Endothelial cell of umbilical vein (primary cell): ENCODE measurements around the gene FIBCD1. TPM values are rescaled to one million over a fixed set of nuclear protein-coding genes. Genes with fewer than 3 reads are reported as not detected.

Experiments
- BruUV-seq: library from RNA; stranded (reverse); fragments of 400-500 nt; replicated peaks from 2 replicates; lab custom pipeline; 2021; lab: Mats Ljungman, UMichigan
- CTCF ChIA-PET: fragments of 300-600, 350-600 bp; sonication (Branson Sonifier 250); formaldehyde crosslinking; loops from one replicate; lab custom pipeline; 2021; ENCODE audit warnings: antibody characterized with exemption, inconsistent platforms; lab: Charles Lee
- POLR2A ChIA-PET: fragments of 300-600, 350-600 bp; sonication (Branson Sonifier 250); formaldehyde crosslinking; loops from one replicate; lab custom pipeline; 2021; ENCODE audit warnings: antibody characterized with exemption, inconsistent platforms; lab: Charles Lee
- DNase-seq: peaks from one replicate; pipeline ENCODE4 v3.0.0-alpha.2; 2011; ENCODE audit warnings: low read depth, low spot score
- FAIRE-seq: peaks from 2 replicates; lab custom pipeline; 2011; peaks lifted over from hg19 to GRCh38; lab: Jason Lieb, UNC
- H2AFZ ChIP-seq: 2 replicates; pipeline ENCODE4 v1.6.0; 2012; ENCODE audit warnings: low read depth, low read length, control low read depth, inconsistent platforms
- H3K27ac ChIP-seq: 2 replicates; pipeline ENCODE4 v1.5.1; 2011; ENCODE audit warnings: low read depth, mild to moderate bottlenecking, control low read depth, low read length, moderate library complexity; ENCODE audit not compliant: insufficient read depth
- H3K27me3 ChIP-seq, 2 experiments: 2 replicates each; pipeline versions ENCODE4 v1.6.0 to v1.6.1; 2011; ENCODE audit warnings: low read length in 2 of 2, mixed read lengths in 1 of 2; ENCODE audit not compliant: control insufficient read depth in 2 of 2, insufficient read depth in 2 of 2
- H3K36me3 ChIP-seq, 2 experiments: 2 replicates in 1 of 2; 3 replicates in 1 of 2; pipeline ENCODE4 v1.5.1; 2011; ENCODE audit warnings: low read length in 2 of 2, mild to moderate bottlenecking in 1 of 2, moderate library complexity in 1 of 2; ENCODE audit not compliant: control insufficient read depth in 2 of 2, insufficient read depth in 2 of 2; ENCODE audit errors: extremely low read depth in 1 of 2
- H3K4me1 ChIP-seq: 3 replicates; pipeline ENCODE4 v1.5.1; 2011; ENCODE audit warnings: mild to moderate bottlenecking, low read length; ENCODE audit not compliant: control insufficient read depth, insufficient read depth; ENCODE audit errors: extremely low read depth
- H3K4me2 ChIP-seq: 2 replicates; pipeline ENCODE4 v1.6.1; 2011; ENCODE audit warnings: low read length, control low read depth, mixed read lengths; ENCODE audit not compliant: insufficient read depth
- H3K4me3 ChIP-seq, 3 experiments: fragments of 200-600 bp in 1 of 3; sonication (generic), shearing (Covaris generic) in 1 of 3; replicated peaks in 1 of 3; 2 replicates each; pipeline ENCODE4 v1.5.1; 2011 to 2016; ENCODE audit warnings: control low read depth in 3 of 3, low read length in 3 of 3, mild to moderate bottlenecking in 2 of 3, inconsistent platforms in 1 of 3, low read depth in 1 of 3, moderate library complexity in 1 of 3; ENCODE audit not compliant: insufficient read depth in 1 of 3
- H3K79me2 ChIP-seq: 2 replicates; pipeline ENCODE4 v1.6.0; 2012; ENCODE audit warnings: low read length, inconsistent platforms; ENCODE audit not compliant: control insufficient read depth, insufficient read depth
- H3K9ac ChIP-seq: replicated peaks from 2 replicates; pipeline ENCODE3; 2011; ENCODE audit warnings: low read length, control low read depth; ENCODE audit not compliant: insufficient read depth; ENCODE audit errors: extremely low read depth
- H3K9me1 ChIP-seq: replicated peaks from 3 replicates; pipeline ENCODE4 v1.6.0; 2011; ENCODE audit warnings: mild to moderate bottlenecking, low read length; ENCODE audit not compliant: control insufficient read depth, insufficient read depth; ENCODE audit errors: extremely low read depth
- H3K9me3 ChIP-seq: replicated peaks from 2 replicates; pipeline ENCODE4 v1.5.1; 2012; ENCODE audit warnings: low read length, inconsistent platforms; ENCODE audit not compliant: control insufficient read depth, insufficient read depth
- H4K20me1 ChIP-seq: replicated peaks from 2 replicates; pipeline ENCODE3; 2011; ENCODE audit warnings: mild to moderate bottlenecking, low read length; ENCODE audit not compliant: control insufficient read depth, insufficient read depth; ENCODE audit errors: extremely low read depth
- CTCF ChIP-seq, 2 donors: IDR thresholded peaks; 1 replicate in 1 of 2; 2 replicates in 1 of 2; pipeline ENCODE4 v1.5.1; 2011; ENCODE audit warnings: low read length in 2 of 2, mild to moderate bottlenecking in 2 of 2, moderate library complexity in 2 of 2, control low read depth in 1 of 2, inconsistent platforms in 1 of 2, low read depth in 1 of 2; ENCODE audit not compliant: insufficient read depth in 1 of 2; ENCODE audit errors: extremely low read depth in 1 of 2
- EZH2 ChIP-seq: IDR thresholded peaks from 2 replicates; pipeline ENCODE4 v1.6.1; 2012; ENCODE audit warnings: borderline replicate concordance, low read depth, mild to moderate bottlenecking, moderate library complexity, low read length, inconsistent platforms; ENCODE audit not compliant: severe bottlenecking
- FOS ChIP-seq: IDR thresholded peaks from 2 replicates; pipeline ENCODE4 v1.6.1; 2011; ENCODE audit warnings: mild to moderate bottlenecking, low read length, moderate library complexity, borderline replicate concordance; ENCODE audit not compliant: insufficient read depth
- GATA2 ChIP-seq: IDR thresholded peaks from 2 replicates; pipeline ENCODE4 v1.7.0; 2011; ENCODE audit warnings: low read depth, mild to moderate bottlenecking, moderate library complexity, mixed read lengths, low read length; ENCODE audit not compliant: insufficient read length, insufficient read depth
- JUN ChIP-seq: IDR thresholded peaks from 2 replicates; pipeline ENCODE4 v1.6.1; 2011; ENCODE audit warnings: borderline replicate concordance, low read depth; ENCODE audit not compliant: insufficient read length, insufficient read depth
- MAX ChIP-seq: IDR thresholded peaks from 2 replicates; pipeline ENCODE4 v1.6.1; 2011; ENCODE audit not compliant: insufficient read depth, insufficient read length
- MYC ChIP-seq: IDR thresholded peaks from one replicate; pipeline ENCODE4 v1.6.1; 2011; ENCODE audit warnings: mild to moderate bottlenecking, low read depth, low read length
- POLR2A ChIP-seq: IDR thresholded peaks from 2 replicates; pipeline ENCODE4 v1.6.1; 2012; ENCODE audit warnings: low read depth, mild to moderate bottlenecking, control low read depth, low read length
- POLR2AphosphoS5 ChIP-seq: IDR thresholded peaks from 2 replicates; pipeline ENCODE4 v1.6.1; 2012; ENCODE audit warnings: low read depth, mild to moderate bottlenecking, control low read depth, low read length, moderate library complexity; ENCODE audit not compliant: insufficient read depth
- dilution Hi-C: fragments of 300-500 bp; cut with MboI; formaldehyde crosslinking; loops from one replicate; pipeline ENCODE4 v1.15.0; 2019; ENCODE audit warnings: low sequenced_read_pairs; ENCODE audit not compliant: extremely low pct_ligation_motif_present
- intact Hi-C: fragments of 100-400 bp; cut with micrococcal nuclease; formaldehyde crosslinking; loops from one replicate; pipeline ENCODE4 v1.10.0; 2022
- polyA plus RNA-seq, 4 experiments: library from polyadenylated mRNA; depleted of rRNA in 3 of 4; stranded (reverse) in 3 of 4; unstranded in 1 of 4; fragments of >200 nt; gene quantifications; 2 replicates each; pipeline versions ENCODE4 v1.2.1 to v1.2.3, GENCODE V29; 2011 to 2012; ENCODE audit warnings: missing spikeins in 1 of 4
- total RNA-seq: library from RNA; stranded (reverse); gene quantifications from 2 replicates; pipeline ENCODE4 v1.2.3, GENCODE V29; 2021

Gene FIBCD1
- total and polyA plus RNA-seq, 2 donors (not counting 3 experiments of a cell fraction or from before 2014, with no cell fraction given), result 0.14 TPM; not detected in 1

GRCh38 chr9:130956636-130957450, 17.8 kb upstream of the FIBCD1 start:
- no peak overlapping the region for H3K9ac ChIP-seq
- H2AFZ ChIP-seq, result no peak overlapping the region
- CTCF ChIA-PET, result interaction anchor here (2.0 kb wide), 1 partner anchor 41 kb away, joined by 9 read pairs; no protein-coding TSS in a partner anchor
- H3K27me3 ChIP-seq, result no peaks in the 10 kb centered on the region
- no peaks in the 10 kb centered on the region for H4K20me1 ChIP-seq
- FAIRE-seq (no peak), DNase-seq (no peak)
- intact Hi-C loops (no loop called here), dilution Hi-C loops (no loop called here)
- POLR2A ChIA-PET, result no interaction called here
- no peak for TF ChIP-seq POLR2A
- TF ChIP-seq MYC, result no peak
- no peak for TF ChIP-seq MAX
- TF ChIP-seq POLR2AphosphoS5, result no peak
- no peak for TF ChIP-seq FOS
- TF ChIP-seq EZH2, result no peak
- no peak for TF ChIP-seq CTCF (IDR thresholded peaks at IDR 0.05; ENCODE audit: extremely low read depth in 1 of 2, insufficient read depth in 1 of 2, low read depth in 1 of 2, low read length in 2 of 2)
- no peak for TF ChIP-seq JUN
- no peak for TF ChIP-seq GATA2
- no TSS peak for BruUV-seq
- H3K36me3 ChIP-seq, result no peaks in the 10 kb centered on the region
- no peaks in the 10 kb centered on the region for H3K4me1 ChIP-seq
- H3K4me2 ChIP-seq, result no peak overlapping the region
- H3K9me3 ChIP-seq, result no peaks in the 10 kb centered on the region
- no peak overlapping the region for H3K27ac ChIP-seq
- H3K9me1 ChIP-seq, result no peaks in the 10 kb centered on the region
- H3K79me2 ChIP-seq, result no peaks in the 10 kb centered on the region
- no peak overlapping the region for H3K4me3 ChIP-seq
